GM23338 (cell line): ENCODE results near the gene POLR3E.

Experiments
- CREB1 ChIP-seq: fragments of 250-450 bp; sonication (Bioruptor Pico); IDR thresholded peaks from 2 replicates; pipeline ENCODE4 v1.5.0; 2020; ENCODE audit warnings: low read depth, mild to moderate bottlenecking, moderate library complexity
- EZH2 ChIP-seq: fragments of 200-600 bp; sonication (generic); IDR thresholded peaks from one replicate; pipeline ENCODE4 v1.8.0; 2017; ENCODE audit warnings: antibody characterized with exemption, mild to moderate bottlenecking, low read depth; ENCODE audit not compliant: unreplicated experiment
- EZH2phosphoT487 ChIP-seq: fragments of 200-600 bp; sonication (generic); IDR thresholded peaks from one replicate; pipeline ENCODE4 v1.8.1; 2018; ENCODE audit warnings: antibody characterized with exemption; ENCODE audit not compliant: unreplicated experiment
- JUNB ChIP-seq: IDR thresholded peaks from one replicate; pipeline ENCODE4 v1.6.1; 2016; ENCODE audit warnings: antibody characterized with exemption; ENCODE audit not compliant: unreplicated experiment
- NANOG ChIP-seq: IDR thresholded peaks from 2 replicates; pipeline ENCODE4 v1.6.1; 2016; ENCODE audit warnings: antibody characterized with exemption, borderline replicate concordance
- POLR2AphosphoS5 ChIP-seq: IDR thresholded peaks from 2 replicates; pipeline ENCODE4 v1.6.1; 2016; ENCODE audit warnings: antibody characterized with exemption, low read depth
- TF ChIP-seq, protein P1 (sequence below), 2 experiments: fragments of 200-600 bp in 1 of 2; sonication (generic) in 1 of 2; conservative IDR thresholded peaks; 2 replicates each; pipeline versions ENCODE4 v1.5.1 to v1.6.1; 2016 to 2017; ENCODE audit warnings: antibody characterized with exemption in 2 of 2, low read depth in 2 of 2, mild to moderate bottlenecking in 2 of 2, moderate library complexity in 1 of 2
- TF ChIP-seq, protein P2 (sequence below): IDR thresholded peaks from one replicate; pipeline ENCODE4 v1.6.1; 2018; ENCODE audit warnings: antibody characterized with exemption; ENCODE audit not compliant: unreplicated experiment
- TF ChIP-seq, protein P3 (sequence below): fragments of 250-450 bp; sonication (Bioruptor Pico); IDR thresholded peaks from 2 replicates; pipeline ENCODE4 v1.5.0; 2020; ENCODE audit warnings: mild to moderate bottlenecking, moderate library complexity

DNA sequence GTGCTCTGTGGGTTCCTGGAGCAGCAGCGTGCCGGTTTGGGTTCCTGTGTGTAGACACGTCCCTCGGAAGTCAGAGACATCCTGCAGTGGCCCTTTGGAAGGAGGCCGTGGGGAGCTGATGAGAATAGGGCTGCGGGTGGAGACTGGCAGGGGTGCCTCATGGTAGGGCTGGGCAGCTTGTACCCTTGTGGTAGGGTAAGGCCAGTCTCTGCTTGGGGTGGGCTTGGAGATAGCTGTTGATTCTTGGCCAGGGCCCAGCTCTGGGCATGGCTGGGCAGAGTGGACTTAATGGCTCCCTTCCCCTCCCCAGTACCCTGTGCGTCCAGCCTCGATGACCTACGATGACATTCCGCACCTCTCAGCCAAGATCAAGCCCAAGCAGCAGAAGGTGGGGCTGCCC lies 10.6 kb downstream of the POLR3E start:
- TF ChIP-seq NANOG, result no peak
- TF ChIP-seq, protein P1, sequence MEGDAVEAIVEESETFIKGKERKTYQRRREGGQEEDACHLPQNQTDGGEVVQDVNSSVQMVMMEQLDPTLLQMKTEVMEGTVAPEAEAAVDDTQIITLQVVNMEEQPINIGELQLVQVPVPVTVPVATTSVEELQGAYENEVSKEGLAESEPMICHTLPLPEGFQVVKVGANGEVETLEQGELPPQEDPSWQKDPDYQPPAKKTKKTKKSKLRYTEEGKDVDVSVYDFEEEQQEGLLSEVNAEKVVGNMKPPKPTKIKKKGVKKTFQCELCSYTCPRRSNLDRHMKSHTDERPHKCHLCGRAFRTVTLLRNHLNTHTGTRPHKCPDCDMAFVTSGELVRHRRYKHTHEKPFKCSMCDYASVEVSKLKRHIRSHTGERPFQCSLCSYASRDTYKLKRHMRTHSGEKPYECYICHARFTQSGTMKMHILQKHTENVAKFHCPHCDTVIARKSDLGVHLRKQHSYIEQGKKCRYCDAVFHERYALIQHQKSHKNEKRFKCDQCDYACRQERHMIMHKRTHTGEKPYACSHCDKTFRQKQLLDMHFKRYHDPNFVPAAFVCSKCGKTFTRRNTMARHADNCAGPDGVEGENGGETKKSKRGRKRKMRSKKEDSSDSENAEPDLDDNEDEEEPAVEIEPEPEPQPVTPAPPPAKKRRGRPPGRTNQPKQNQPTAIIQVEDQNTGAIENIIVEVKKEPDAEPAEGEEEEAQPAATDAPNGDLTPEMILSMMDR (conservative IDR thresholded peaks at IDR 0.05; ENCODE audit: low read depth in 2 of 2), result no peak
- TF ChIP-seq POLR2AphosphoS5, result no peak
- TF ChIP-seq EZH2, result no peak
- TF ChIP-seq EZH2phosphoT487, result no peak
- no peak for TF ChIP-seq JUNB
- TF ChIP-seq, protein P2, sequence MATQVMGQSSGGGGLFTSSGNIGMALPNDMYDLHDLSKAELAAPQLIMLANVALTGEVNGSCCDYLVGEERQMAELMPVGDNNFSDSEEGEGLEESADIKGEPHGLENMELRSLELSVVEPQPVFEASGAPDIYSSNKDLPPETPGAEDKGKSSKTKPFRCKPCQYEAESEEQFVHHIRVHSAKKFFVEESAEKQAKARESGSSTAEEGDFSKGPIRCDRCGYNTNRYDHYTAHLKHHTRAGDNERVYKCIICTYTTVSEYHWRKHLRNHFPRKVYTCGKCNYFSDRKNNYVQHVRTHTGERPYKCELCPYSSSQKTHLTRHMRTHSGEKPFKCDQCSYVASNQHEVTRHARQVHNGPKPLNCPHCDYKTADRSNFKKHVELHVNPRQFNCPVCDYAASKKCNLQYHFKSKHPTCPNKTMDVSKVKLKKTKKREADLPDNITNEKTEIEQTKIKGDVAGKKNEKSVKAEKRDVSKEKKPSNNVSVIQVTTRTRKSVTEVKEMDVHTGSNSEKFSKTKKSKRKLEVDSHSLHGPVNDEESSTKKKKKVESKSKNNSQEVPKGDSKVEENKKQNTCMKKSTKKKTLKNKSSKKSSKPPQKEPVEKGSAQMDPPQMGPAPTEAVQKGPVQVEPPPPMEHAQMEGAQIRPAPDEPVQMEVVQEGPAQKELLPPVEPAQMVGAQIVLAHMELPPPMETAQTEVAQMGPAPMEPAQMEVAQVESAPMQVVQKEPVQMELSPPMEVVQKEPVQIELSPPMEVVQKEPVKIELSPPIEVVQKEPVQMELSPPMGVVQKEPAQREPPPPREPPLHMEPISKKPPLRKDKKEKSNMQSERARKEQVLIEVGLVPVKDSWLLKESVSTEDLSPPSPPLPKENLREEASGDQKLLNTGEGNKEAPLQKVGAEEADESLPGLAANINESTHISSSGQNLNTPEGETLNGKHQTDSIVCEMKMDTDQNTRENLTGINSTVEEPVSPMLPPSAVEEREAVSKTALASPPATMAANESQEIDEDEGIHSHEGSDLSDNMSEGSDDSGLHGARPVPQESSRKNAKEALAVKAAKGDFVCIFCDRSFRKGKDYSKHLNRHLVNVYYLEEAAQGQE, result no peak
- no peak for TF ChIP-seq CREB1
- TF ChIP-seq, protein P3, sequence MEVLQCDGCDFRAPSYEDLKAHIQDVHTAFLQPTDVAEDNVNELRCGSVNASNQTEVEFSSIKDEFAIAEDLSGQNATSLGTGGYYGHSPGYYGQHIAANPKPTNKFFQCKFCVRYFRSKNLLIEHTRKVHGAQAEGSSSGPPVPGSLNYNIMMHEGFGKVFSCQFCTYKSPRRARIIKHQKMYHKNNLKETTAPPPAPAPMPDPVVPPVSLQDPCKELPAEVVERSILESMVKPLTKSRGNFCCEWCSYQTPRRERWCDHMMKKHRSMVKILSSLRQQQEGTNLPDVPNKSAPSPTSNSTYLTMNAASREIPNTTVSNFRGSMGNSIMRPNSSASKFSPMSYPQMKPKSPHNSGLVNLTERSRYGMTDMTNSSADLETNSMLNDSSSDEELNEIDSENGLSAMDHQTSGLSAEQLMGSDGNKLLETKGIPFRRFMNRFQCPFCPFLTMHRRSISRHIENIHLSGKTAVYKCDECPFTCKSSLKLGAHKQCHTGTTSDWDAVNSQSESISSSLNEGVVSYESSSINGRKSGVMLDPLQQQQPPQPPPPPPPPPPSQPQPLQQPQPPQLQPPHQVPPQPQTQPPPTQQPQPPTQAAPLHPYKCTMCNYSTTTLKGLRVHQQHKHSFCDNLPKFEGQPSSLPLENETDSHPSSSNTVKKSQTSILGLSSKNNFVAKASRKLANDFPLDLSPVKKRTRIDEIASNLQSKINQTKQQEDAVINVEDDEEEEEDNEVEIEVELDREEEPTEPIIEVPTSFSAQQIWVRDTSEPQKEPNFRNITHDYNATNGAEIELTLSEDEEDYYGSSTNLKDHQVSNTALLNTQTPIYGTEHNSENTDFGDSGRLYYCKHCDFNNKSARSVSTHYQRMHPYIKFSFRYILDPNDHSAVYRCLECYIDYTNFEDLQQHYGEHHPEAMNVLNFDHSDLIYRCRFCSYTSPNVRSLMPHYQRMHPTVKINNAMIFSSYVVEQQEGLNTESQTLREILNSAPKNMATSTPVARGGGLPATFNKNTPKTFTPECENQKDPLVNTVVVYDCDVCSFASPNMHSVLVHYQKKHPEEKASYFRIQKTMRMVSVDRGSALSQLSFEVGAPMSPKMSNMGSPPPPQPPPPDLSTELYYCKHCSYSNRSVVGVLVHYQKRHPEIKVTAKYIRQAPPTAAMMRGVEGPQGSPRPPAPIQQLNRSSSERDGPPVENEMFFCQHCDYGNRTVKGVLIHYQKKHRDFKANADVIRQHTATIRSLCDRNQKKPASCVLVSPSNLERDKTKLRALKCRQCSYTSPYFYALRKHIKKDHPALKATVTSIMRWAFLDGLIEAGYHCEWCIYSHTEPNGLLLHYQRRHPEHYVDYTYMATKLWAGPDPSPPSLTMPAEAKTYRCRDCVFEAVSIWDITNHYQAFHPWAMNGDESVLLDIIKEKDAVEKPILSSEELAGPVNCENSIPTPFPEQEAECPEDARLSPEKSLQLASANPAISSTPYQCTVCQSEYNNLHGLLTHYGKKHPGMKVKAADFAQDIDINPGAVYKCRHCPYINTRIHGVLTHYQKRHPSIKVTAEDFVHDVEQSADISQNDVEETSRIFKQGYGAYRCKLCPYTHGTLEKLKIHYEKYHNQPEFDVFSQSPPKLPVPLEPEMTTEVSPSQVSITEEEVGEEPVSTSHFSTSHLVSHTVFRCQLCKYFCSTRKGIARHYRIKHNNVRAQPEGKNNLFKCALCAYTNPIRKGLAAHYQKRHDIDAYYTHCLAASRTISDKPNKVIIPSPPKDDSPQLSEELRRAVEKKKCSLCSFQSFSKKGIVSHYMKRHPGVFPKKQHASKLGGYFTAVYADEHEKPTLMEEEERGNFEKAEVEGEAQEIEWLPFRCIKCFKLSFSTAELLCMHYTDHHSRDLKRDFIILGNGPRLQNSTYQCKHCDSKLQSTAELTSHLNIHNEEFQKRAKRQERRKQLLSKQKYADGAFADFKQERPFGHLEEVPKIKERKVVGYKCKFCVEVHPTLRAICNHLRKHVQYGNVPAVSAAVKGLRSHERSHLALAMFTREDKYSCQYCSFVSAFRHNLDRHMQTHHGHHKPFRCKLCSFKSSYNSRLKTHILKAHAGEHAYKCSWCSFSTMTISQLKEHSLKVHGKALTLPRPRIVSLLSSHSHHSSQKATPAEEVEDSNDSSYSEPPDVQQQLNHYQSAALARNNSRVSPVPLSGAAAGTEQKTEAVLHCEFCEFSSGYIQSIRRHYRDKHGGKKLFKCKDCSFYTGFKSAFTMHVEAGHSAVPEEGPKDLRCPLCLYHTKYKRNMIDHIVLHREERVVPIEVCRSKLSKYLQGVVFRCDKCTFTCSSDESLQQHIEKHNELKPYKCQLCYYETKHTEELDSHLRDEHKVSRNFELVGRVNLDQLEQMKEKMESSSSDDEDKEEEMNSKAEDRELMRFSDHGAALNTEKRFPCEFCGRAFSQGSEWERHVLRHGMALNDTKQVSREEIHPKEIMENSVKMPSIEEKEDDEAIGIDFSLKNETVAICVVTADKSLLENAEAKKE (CRISPR knock-in tag), result no peak
